Measurements from ENCODE around the gene WDR46. TPM values are rescaled to one million over a fixed set of nuclear protein-coding genes. Genes with fewer than 3 reads are reported as not detected.

Gene WDR46
- polyA plus RNA-seq, 3 donors: 33.3 to 41.0 (median 37.3) TPM

- H3K9me3 Mint-ChIP-seq: no peaks in the 10 kb centered on the region
- intact Hi-C loops (cut with micrococcal nuclease): no loop called here
- Histone ChIP-seq H3K4me1 (ENCODE audit: control insufficient read depth in 1 of 2, insufficient read depth in 2 of 2, low read length in 2 of 2) (no peaks in the 10 kb centered on the region), H3K27me3 (ENCODE audit: control insufficient read depth in 2 of 2, insufficient read depth in 2 of 2, low read length in 2 of 2) (no peaks in the 10 kb centered on the region), H3K36me3 (replicated peaks in 1 of 2; ENCODE audit: control insufficient read depth in 1 of 2, insufficient read depth in 2 of 2, low read length in 2 of 2) (peaks cover 45 to 69% of the 10 kb centered on the region in 2 donors), H3K9ac (ENCODE audit: insufficient read depth, low read length, poor library complexity, severe bottlenecking) (no peak overlapping the region), H3K4me2 (replicated peaks; ENCODE audit: extremely low read depth, low read length, poor library complexity, severe bottlenecking) (no peak overlapping the region), H3K4me3 (replicated peaks in 1 of 3; ENCODE audit: low read depth in 2 of 3, low read length in 3 of 3) (no peak overlapping the region), H4K20me1 (ENCODE audit: insufficient read depth, low read length) (no peaks in the 10 kb centered on the region), H3K79me2 (ENCODE audit: insufficient read depth, low read length) (no peaks in the 10 kb centered on the region), H3K27ac (ENCODE audit: low read depth in 1 of 2, low read length in 2 of 2) (no peak overlapping the region), H2AFZ (ENCODE audit: insufficient read depth, low read depth, low read length, poor library complexity, severe bottlenecking) (no peak overlapping the region), H3K9me3 (replicated peaks in 1 of 2; ENCODE audit: control insufficient read depth in 1 of 2, insufficient read depth in 1 of 2, low read length in 2 of 2) (no peaks in the 10 kb centered on the region)
- no peak for DNase-seq
- H3K27me3 Mint-ChIP-seq (ENCODE audit: low read depth in 3 of 3): peaks cover 0 to 2% (median under 1%) of the 10 kb centered on the region in 3 donors
- 100% methylated on average over 2 of the region's 5 CpGs for WGBS (ENCODE audit: insufficient coverage)
- H3K4me3 Mint-ChIP-seq: no peak overlapping the region
- H3K4me1 Mint-ChIP-seq: no peaks in the 10 kb centered on the region
- H3K27ac Mint-ChIP-seq: no peak overlapping the region
- TF ChIP-seq, protein P1, sequence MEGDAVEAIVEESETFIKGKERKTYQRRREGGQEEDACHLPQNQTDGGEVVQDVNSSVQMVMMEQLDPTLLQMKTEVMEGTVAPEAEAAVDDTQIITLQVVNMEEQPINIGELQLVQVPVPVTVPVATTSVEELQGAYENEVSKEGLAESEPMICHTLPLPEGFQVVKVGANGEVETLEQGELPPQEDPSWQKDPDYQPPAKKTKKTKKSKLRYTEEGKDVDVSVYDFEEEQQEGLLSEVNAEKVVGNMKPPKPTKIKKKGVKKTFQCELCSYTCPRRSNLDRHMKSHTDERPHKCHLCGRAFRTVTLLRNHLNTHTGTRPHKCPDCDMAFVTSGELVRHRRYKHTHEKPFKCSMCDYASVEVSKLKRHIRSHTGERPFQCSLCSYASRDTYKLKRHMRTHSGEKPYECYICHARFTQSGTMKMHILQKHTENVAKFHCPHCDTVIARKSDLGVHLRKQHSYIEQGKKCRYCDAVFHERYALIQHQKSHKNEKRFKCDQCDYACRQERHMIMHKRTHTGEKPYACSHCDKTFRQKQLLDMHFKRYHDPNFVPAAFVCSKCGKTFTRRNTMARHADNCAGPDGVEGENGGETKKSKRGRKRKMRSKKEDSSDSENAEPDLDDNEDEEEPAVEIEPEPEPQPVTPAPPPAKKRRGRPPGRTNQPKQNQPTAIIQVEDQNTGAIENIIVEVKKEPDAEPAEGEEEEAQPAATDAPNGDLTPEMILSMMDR (IDR thresholded peaks at IDR 0.05): no peak
- H3K36me3 Mint-ChIP-seq: peaks cover 53 to 74% of the 10 kb centered on the region in 2 donors
These were observed 30.0 kb downstream of the WDR46 start for GRCh38 chr6:33259032-33259431.

- Mint-ChIP-seq H3K4me1 (peaks cover 17% of the 10 kb centered on the region), H3K36me3 (peaks cover 34 to 53% of the 10 kb centered on the region in 2 donors), H3K4me3 (no peak overlapping the region), H3K27ac (peak overlapping the region in 1 of 7 donors; percentile 4), H3K9me3 (no peaks in the 10 kb centered on the region), H3K27me3 (ENCODE audit: low read depth in 3 of 3) (peaks cover 0 to 2% (median 0%) of the 10 kb centered on the region in 3 donors)
- WGBS (ENCODE audit: insufficient coverage): 100% methylated on average over 1 of the region's 4 CpGs
- Histone ChIP-seq H3K36me3 (replicated peaks in 1 of 2; ENCODE audit: control insufficient read depth in 1 of 2, insufficient read depth in 2 of 2, low read length in 2 of 2) (peaks cover 29 to 46% of the 10 kb centered on the region in 2 donors), H3K4me1 (ENCODE audit: control insufficient read depth in 1 of 2, insufficient read depth in 2 of 2, low read length in 2 of 2) (peaks cover 9 to 13% of the 10 kb centered on the region in 2 donors), H4K20me1 (ENCODE audit: insufficient read depth, low read length) (no peaks in the 10 kb centered on the region), H3K4me3 (replicated peaks in 1 of 3; ENCODE audit: low read depth in 2 of 3, low read length in 3 of 3) (no peak overlapping the region), H3K9ac (ENCODE audit: insufficient read depth, low read length, poor library complexity, severe bottlenecking) (no peak overlapping the region), H3K27me3 (ENCODE audit: control insufficient read depth in 2 of 2, insufficient read depth in 2 of 2, low read length in 2 of 2) (no peaks in the 10 kb centered on the region), H3K4me2 (replicated peaks; ENCODE audit: extremely low read depth, low read length, poor library complexity, severe bottlenecking) (no peak overlapping the region), H3K79me2 (ENCODE audit: insufficient read depth, low read length) (peaks cover 4% of the 10 kb centered on the region), H2AFZ (ENCODE audit: insufficient read depth, low read depth, low read length, poor library complexity, severe bottlenecking) (no peak overlapping the region), H3K9me3 (replicated peaks in 1 of 2; ENCODE audit: control insufficient read depth in 1 of 2, insufficient read depth in 1 of 2, low read length in 2 of 2) (no peaks in the 10 kb centered on the region), H3K27ac (ENCODE audit: low read depth in 1 of 2, low read length in 2 of 2) (no peak overlapping the region)
- TF ChIP-seq, protein P1 (IDR thresholded peaks at IDR 0.05): no peak
- intact Hi-C loops (cut with micrococcal nuclease): no loop called here
- no peak for DNase-seq
These were observed 34.4 kb downstream of the WDR46 start for GRCh38 chr6:33254591-33254990.
